Nephron (organoid): ENCODE measurements around the gene UBE2R2.
A peak's percentile ranks its signal among the peaks of the same experiment; 100 is the strongest.

Source experiments
- H3K27ac Mint-ChIP-seq, 3 experiments: 2 replicates each; pipeline ENCODE4 v1.8.0; 2020; ENCODE audit warnings: mixed read lengths in 3 of 3, mild to moderate bottlenecking in 2 of 3, moderate library complexity in 1 of 3
- H3K27me3 Mint-ChIP-seq: 2 replicates; pipeline ENCODE4 v1.8.0; 2021; ENCODE audit warnings: low read depth, mild to moderate bottlenecking, moderate library complexity, mixed read lengths
- H3K36me3 Mint-ChIP-seq: 2 replicates; pipeline ENCODE4 v1.8.0; 2020; ENCODE audit warnings: low read depth, mixed read lengths
- H3K4me1 Mint-ChIP-seq: 2 replicates; pipeline ENCODE4 v1.8.0; 2020; ENCODE audit warnings: mixed read lengths
- H3K4me3 Mint-ChIP-seq, 3 experiments: 2 replicates each; pipeline ENCODE4 v1.8.0; 2020; ENCODE audit warnings: mild to moderate bottlenecking in 3 of 3, mixed read lengths in 3 of 3, moderate library complexity in 2 of 3
- H3K9me3 Mint-ChIP-seq: 2 replicates; pipeline ENCODE4 v1.8.0; 2020; ENCODE audit warnings: mixed read lengths
- CTCF ChIP-seq, 3 experiments: fragments of 200-600 bp; sonication (generic); IDR thresholded peaks; one replicate each; pipeline ENCODE4 v1.5.0; 2021; ENCODE audit warnings: antibody characterized with exemption in 3 of 3; ENCODE audit not compliant: unreplicated experiment in 3 of 3

Gene UBE2R2

GRCh38 chr9:33926746-33927485, 110.0 kb downstream of the UBE2R2 start:
- Mint-ChIP-seq H3K4me1 (no peaks in the 10 kb centered on the region), H3K27ac (no peak overlapping the region), H3K27me3 (no peaks in the 10 kb centered on the region), H3K4me3 (no peak overlapping the region), H3K9me3 (no peaks in the 10 kb centered on the region), H3K36me3 (peaks cover 69% of the 10 kb centered on the region)
- TF ChIP-seq CTCF (IDR thresholded peaks at IDR 0.05; ENCODE audit: unreplicated experiment in 3 of 3), result no peak

- H3K4me1 Mint-ChIP-seq, result no peaks in the 10 kb centered on the region
- no peak for TF ChIP-seq CTCF (IDR thresholded peaks at IDR 0.05; ENCODE audit: unreplicated experiment in 3 of 3)
- no peak overlapping the region for H3K4me3 Mint-ChIP-seq
- no peaks in the 10 kb centered on the region for H3K9me3 Mint-ChIP-seq
- H3K36me3 Mint-ChIP-seq, result peaks cover 72% of the 10 kb centered on the region
- no peak overlapping the region for H3K27ac Mint-ChIP-seq
- H3K27me3 Mint-ChIP-seq, result no peaks in the 10 kb centered on the region
Measured at GRCh38 chr9:33927694-33928093, 110.7 kb downstream of the UBE2R2 start.

- Mint-ChIP-seq H3K27ac (peak overlapping the region in 1 of 3 experiments; percentile 17), H3K27me3 (no peaks in the 10 kb centered on the region), H3K4me1 (no peaks in the 10 kb centered on the region), H3K36me3 (peaks cover 85% of the 10 kb centered on the region), H3K4me3 (no peak overlapping the region), H3K9me3 (no peaks in the 10 kb centered on the region)
- no peak for TF ChIP-seq CTCF (IDR thresholded peaks at IDR 0.05; ENCODE audit: unreplicated experiment in 3 of 3)
Measured at GRCh38 chr9:33931326-33931725, 114.4 kb downstream of the UBE2R2 start.

- no peaks in the 10 kb centered on the region for H3K27me3 Mint-ChIP-seq
- H3K9me3 Mint-ChIP-seq, result no peaks in the 10 kb centered on the region
- peaks cover 87% of the 10 kb centered on the region for H3K36me3 Mint-ChIP-seq
- H3K4me3 Mint-ChIP-seq, result no peak overlapping the region
- H3K27ac Mint-ChIP-seq, result no peak overlapping the region
- no peaks in the 10 kb centered on the region for H3K4me1 Mint-ChIP-seq
- TF ChIP-seq CTCF (IDR thresholded peaks at IDR 0.05; ENCODE audit: unreplicated experiment in 3 of 3), result no peak
Measured at GRCh38 chr9:33932078-33932807, 115.3 kb downstream of the UBE2R2 start.

- TF ChIP-seq CTCF (IDR thresholded peaks at IDR 0.05; ENCODE audit: unreplicated experiment in 3 of 3), result no peak
- Mint-ChIP-seq H3K4me3 (no peak overlapping the region), H3K27me3 (no peaks in the 10 kb centered on the region), H3K9me3 (no peaks in the 10 kb centered on the region), H3K27ac (no peak overlapping the region), H3K36me3 (peaks cover 77% of the 10 kb centered on the region), H3K4me1 (no peaks in the 10 kb centered on the region)
Measured at GRCh38 chr9:33934188-33934878, 117.4 kb downstream of the UBE2R2 start.
